ENCODE results near the gene TIMM10B.

DNA sequence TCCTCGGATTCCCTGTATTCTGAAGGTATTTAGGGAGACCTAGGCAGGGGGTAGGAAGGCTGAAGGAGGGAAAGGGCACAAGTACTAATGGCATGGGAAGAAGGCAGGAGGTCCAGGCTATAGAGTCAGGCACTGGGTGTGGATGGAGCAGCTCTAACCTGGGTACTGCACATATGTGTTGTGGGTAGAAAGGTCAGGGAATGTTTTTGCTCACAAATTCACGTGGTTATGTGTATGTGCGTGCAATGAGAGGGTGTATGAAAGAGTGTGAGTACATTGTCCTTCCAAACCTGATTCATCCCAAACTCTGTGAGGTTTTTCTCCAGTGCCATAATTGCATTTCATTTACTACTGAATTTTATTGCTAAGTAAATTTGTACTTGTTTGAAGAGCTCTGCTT, 39.0 kb downstream of the TIMM10B start:
- TF ChIP-seq POLR2AphosphoS5 (IDR thresholded peaks at IDR 0.05; ENCODE audit: low read depth, low read length) = no peak
- no peak for TF ChIP-seq TAF1 (IDR thresholded peaks at IDR 0.05; ENCODE audit: borderline replicate concordance, low read depth, low read length)

Measured in GM12892 (cell line).